Progenitor cell of endocrine pancreas (in vitro differentiated cells): ENCODE data around the gene BRD4. TPM values are rescaled to one million over a fixed set of nuclear protein-coding genes. Genes with fewer than 3 reads are reported as not detected.

Source experiments
- DNase-seq: peaks from one replicate; pipeline ENCODE4 v3.0.0; 2021; ENCODE audit warnings: low spot score; ENCODE audit not compliant: unreplicated experiment
- H3K27ac Mint-ChIP-seq: 2 replicates; pipeline ENCODE4 v1.8.0; 2021; ENCODE audit warnings: mild to moderate bottlenecking, moderate library complexity, mixed read lengths
- H3K27me3 Mint-ChIP-seq: 2 replicates; pipeline ENCODE4 v1.8.0; 2021; ENCODE audit warnings: mixed read lengths
- H3K36me3 Mint-ChIP-seq: 2 replicates; pipeline ENCODE4 v1.8.0; 2022; ENCODE audit warnings: mixed read lengths; ENCODE audit not compliant: insufficient read depth
- H3K4me1 Mint-ChIP-seq: 2 replicates; pipeline ENCODE4 v1.8.0; 2021; ENCODE audit warnings: low read depth, mixed read lengths
- H3K4me3 Mint-ChIP-seq: 2 replicates; pipeline ENCODE4 v1.8.0; 2021; ENCODE audit warnings: low read depth, mild to moderate bottlenecking, moderate library complexity, mixed read lengths
- H3K9me3 Mint-ChIP-seq: 2 replicates; pipeline ENCODE4 v1.8.0; 2021; ENCODE audit warnings: low read depth, mixed read lengths
- CTCF ChIP-seq: fragments of 200-600 bp; sonication (generic); IDR thresholded peaks from one replicate; pipeline ENCODE4 v1.5.0; 2021; ENCODE audit warnings: antibody characterized with exemption, mild to moderate bottlenecking; ENCODE audit not compliant: unreplicated experiment
- total RNA-seq: library from RNA; stranded (reverse); gene quantifications from 2 replicates; pipeline ENCODE4 v1.2.1, GENCODE V29; 2021

Gene BRD4
- total RNA-seq, 1 donor from 2014 or later = 144 TPM

GRCh38 chr19:15276620-15277215 is 55.6 kb downstream of the BRD4 start:
- Mint-ChIP-seq H3K9me3 (no peaks in the 10 kb centered on the region), H3K36me3 (peaks cover 2% of the 10 kb centered on the region), H3K4me3 (no peak overlapping the region), H3K27me3 (no peaks in the 10 kb centered on the region), H3K27ac (peak overlapping the region; percentile 37), H3K4me1 (peaks cover 36% of the 10 kb centered on the region)
- no peak for DNase-seq
- TF ChIP-seq CTCF = no peak

DNA sequence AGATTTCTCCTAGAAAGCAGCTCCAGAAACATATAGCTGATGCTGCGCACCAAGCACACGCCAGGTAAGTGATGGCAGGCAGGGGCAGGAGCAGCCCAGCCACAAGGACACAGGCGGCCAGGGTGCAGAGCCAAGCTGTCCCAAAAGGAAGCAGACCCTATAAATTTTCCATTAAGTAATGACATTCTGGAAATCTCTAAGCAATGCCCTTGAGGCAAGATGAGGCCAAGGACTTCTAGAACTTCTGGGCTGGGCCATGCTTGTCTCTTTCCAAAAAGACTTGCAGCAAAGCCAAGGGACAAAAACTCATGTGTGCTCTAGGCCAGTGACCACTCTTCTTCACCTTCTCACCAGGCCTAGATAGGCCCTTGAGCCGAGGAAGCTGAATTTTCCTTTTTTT is 57.9 kb downstream of the BRD4 start:
- no peaks in the 10 kb centered on the region for H3K27me3 Mint-ChIP-seq
- peaks cover 8% of the 10 kb centered on the region for H3K36me3 Mint-ChIP-seq
- H3K9me3 Mint-ChIP-seq = no peaks in the 10 kb centered on the region
- DNase-seq = no peak
- TF ChIP-seq CTCF = no peak
- no peak overlapping the region for H3K27ac Mint-ChIP-seq
- peaks cover 15% of the 10 kb centered on the region for H3K4me1 Mint-ChIP-seq
- no peak overlapping the region for H3K4me3 Mint-ChIP-seq

DNA sequence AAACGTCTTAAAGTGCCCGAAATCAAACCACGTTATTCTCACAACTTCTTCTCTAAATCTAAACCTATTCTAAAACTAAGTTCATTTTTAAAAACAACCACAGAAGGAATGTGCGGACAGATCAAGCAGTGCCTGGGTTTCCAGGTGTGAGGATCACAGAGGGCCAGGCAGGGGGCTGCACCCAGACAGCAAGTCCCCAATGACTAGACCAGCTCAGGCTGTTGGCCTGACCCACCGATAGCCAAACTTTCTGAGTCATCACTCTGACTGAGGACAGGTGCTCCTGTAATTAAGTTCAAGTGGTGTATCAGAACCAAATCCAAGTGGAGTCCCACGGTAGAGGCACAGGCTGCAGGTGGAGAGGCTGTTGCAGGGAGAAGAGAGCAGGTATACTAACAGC is 62.5 kb downstream of the BRD4 start:
- H3K27ac Mint-ChIP-seq = peak overlapping the region; percentile 17
- no peak for TF ChIP-seq CTCF

DNA sequence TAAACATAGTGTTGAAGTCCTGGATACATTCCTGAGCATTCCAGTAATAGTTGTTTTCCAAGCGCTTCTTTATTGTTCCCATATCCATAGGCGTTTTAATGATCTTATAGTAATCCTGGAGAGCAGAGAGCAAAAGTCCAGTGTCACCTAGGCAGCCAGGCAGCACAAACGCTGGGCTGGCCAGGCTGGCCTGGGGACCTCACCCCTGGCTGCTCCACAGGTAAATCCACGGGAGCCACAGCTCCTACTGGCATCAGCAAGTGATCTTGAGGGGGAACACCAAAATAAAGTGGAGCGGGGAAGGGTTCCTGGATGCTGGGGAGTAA is 63.4 kb downstream of the BRD4 start:
- Mint-ChIP-seq H3K9me3 (no peaks in the 10 kb centered on the region), H3K4me1 (peaks cover 9% of the 10 kb centered on the region), H3K36me3 (peaks cover 19% of the 10 kb centered on the region), H3K4me3 (no peak overlapping the region), H3K27ac (no peak overlapping the region), H3K27me3 (no peaks in the 10 kb centered on the region)
- no peak for TF ChIP-seq CTCF
- DNase-seq = no peak

More for the DNA sequence above, 62.5 kb downstream of the BRD4 start:
- Mint-ChIP-seq H3K4me1 (peaks cover 9% of the 10 kb centered on the region), H3K36me3 (peaks cover 19% of the 10 kb centered on the region), H3K9me3 (no peaks in the 10 kb centered on the region), H3K27me3 (no peaks in the 10 kb centered on the region), H3K4me3 (no peak overlapping the region)
- DNase-seq = no peak

GRCh38 chr19:15268192-15268927 is 64.0 kb downstream of the BRD4 start:
- no peak for DNase-seq
- Mint-ChIP-seq H3K4me1 (peaks cover 9% of the 10 kb centered on the region), H3K27ac (peak overlapping the region; percentile 19), H3K4me3 (no peak overlapping the region), H3K36me3 (peaks cover 19% of the 10 kb centered on the region), H3K27me3 (no peaks in the 10 kb centered on the region), H3K9me3 (no peaks in the 10 kb centered on the region)
- no peak for TF ChIP-seq CTCF
